Smooth muscle cell (in vitro differentiated cells): ENCODE data around the gene LDLRAD3. TPM values are rescaled to one million over a fixed set of nuclear protein-coding genes. Genes with fewer than 3 reads are reported as not detected.

Experiments used
- DNase-seq: peaks from one replicate; lab custom pipeline; 2025; ENCODE audit not compliant: unreplicated experiment; lab: John Stamatoyannopoulos, UW
- H2AFZ ChIP-seq: fragments of 200-600 bp; sonication (generic); 2 replicates; pipeline ENCODE4 v1.6.0; 2016; ENCODE audit warnings: antibody characterized with exemption, low read depth, mild to moderate bottlenecking
- H3F3A ChIP-seq: fragments of 200-600 bp; sonication (generic); 2 replicates; pipeline ENCODE4 v1.6.0; 2017; ENCODE audit warnings: antibody characterized with exemption, low read depth
- H3K27ac ChIP-seq: fragments of 200-600 bp; sonication (generic); 2 replicates; pipeline ENCODE4 v1.5.1; 2016; ENCODE audit warnings: low read depth, mild to moderate bottlenecking
- H3K27me3 ChIP-seq: fragments of 200-600 bp; sonication (generic); 2 replicates; pipeline ENCODE4 v1.6.1; 2016; ENCODE audit warnings: low read depth, mild to moderate bottlenecking
- H3K36me3 ChIP-seq: fragments of 200-600 bp; sonication (generic); 2 replicates; pipeline ENCODE4 v1.5.1; 2016; ENCODE audit warnings: low read depth
- H3K4me1 ChIP-seq: fragments of 200-600 bp; sonication (generic); 2 replicates; pipeline ENCODE4 v1.5.1; 2016; ENCODE audit warnings: low read depth
- H3K4me2 ChIP-seq: fragments of 200-600 bp; sonication (generic); 2 replicates; pipeline ENCODE4 v1.6.0; 2016; ENCODE audit warnings: mild to moderate bottlenecking
- H3K4me3 ChIP-seq: fragments of 200-600 bp; sonication (generic); 2 replicates; pipeline ENCODE4 v1.5.1; 2016; ENCODE audit warnings: mild to moderate bottlenecking
- H3K79me2 ChIP-seq: fragments of 200-600 bp; sonication (generic); 2 replicates; pipeline ENCODE4 v1.6.0; 2016; ENCODE audit warnings: low read depth, mild to moderate bottlenecking
- H3K9ac ChIP-seq: fragments of 200-600 bp; sonication (generic); 2 replicates; pipeline ENCODE4 v1.6.0; 2016; ENCODE audit warnings: low read depth
- H3K9me3 ChIP-seq: fragments of 200-600 bp; sonication (generic); replicated peaks from 2 replicates; pipeline ENCODE4 v1.5.1; 2016; ENCODE audit warnings: low read depth
- H4K20me1 ChIP-seq: fragments of 200-600 bp; sonication (generic); 2 replicates; pipeline ENCODE4 v1.6.0; 2016; ENCODE audit warnings: low read depth
- WGBS: methylation state at CpG from one replicate; pipeline ENCODE4 v1.1.7; 2016; ENCODE audit warnings: low lambda C conversion rate; 5-methylcytosine and 5-hydroxymethylcytosine counted together
- polyA plus RNA-seq: library from polyadenylated mRNA; unstranded; fragments of >200 nt; fragmentation: Nextera tagmentation; extraction: Ambion mirVana; gene quantifications from 2 replicates; pipeline ENCODE4 v1.2.1, GENCODE V29; 2016
- total RNA-seq: library from RNA; depleted of rRNA; stranded (reverse); fragments of >200 nt; gene quantifications from 2 replicates; pipeline ENCODE4 v1.2.3, GENCODE V29; 2014
- TF ChIP-seq, protein P1 (sequence below): fragments of 200-600 bp; sonication (generic); IDR thresholded peaks from 2 replicates; pipeline ENCODE4 v1.5.1; 2017; ENCODE audit warnings: borderline replicate concordance, mild to moderate bottlenecking, antibody characterized with exemption; ENCODE audit not compliant: insufficient read depth, poor library complexity, severe bottlenecking

The LDLRAD3 gene
- total and polyA plus RNA-seq, 2 experiments from 2014 or later = 6.1 to 10.0 TPM

DNA sequence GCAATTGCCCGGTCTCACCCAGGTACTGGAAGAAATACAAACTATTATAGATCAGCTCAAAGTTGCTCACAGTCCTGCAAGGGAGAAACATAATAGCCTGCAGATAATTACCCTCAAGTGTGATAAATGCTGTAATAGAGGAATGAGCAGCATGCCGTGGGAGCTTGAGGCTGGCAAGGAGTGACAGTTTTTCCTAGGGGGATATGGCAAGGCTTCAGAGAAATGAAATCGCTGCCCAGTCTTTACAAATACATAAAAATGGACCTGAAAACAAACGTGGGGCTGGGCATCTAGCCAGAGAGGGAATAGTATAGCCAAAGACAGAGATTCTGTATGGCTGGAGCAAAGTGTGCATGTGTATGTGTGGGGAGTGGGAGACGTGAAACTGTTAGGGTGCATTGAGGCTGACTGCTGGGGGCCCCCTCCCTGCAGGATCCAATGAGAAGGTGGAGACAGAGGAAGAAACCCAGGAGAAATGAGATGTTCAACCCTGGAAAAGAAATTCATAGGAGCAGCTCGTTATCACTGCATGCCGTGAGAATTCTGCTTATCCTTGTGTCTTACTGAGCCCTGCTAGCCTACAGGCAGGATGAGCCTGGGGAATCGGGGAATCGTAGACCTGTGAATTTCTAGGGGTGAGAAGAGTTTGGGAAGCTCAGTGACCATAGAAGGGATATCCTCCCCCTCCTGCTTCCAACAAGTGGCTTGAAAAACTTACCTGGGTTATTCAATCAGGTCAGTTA, 167.0 kb downstream of the LDLRAD3 start:
- peaks cover 2% of the 10 kb centered on the region for H3K9me3 ChIP-seq
- no peak overlapping the region for H2AFZ ChIP-seq
- H3K27ac ChIP-seq = no peak overlapping the region
- no peak overlapping the region for H3K4me3 ChIP-seq
- no peaks in the 10 kb centered on the region for H3F3A ChIP-seq
- TF ChIP-seq, protein P1, sequence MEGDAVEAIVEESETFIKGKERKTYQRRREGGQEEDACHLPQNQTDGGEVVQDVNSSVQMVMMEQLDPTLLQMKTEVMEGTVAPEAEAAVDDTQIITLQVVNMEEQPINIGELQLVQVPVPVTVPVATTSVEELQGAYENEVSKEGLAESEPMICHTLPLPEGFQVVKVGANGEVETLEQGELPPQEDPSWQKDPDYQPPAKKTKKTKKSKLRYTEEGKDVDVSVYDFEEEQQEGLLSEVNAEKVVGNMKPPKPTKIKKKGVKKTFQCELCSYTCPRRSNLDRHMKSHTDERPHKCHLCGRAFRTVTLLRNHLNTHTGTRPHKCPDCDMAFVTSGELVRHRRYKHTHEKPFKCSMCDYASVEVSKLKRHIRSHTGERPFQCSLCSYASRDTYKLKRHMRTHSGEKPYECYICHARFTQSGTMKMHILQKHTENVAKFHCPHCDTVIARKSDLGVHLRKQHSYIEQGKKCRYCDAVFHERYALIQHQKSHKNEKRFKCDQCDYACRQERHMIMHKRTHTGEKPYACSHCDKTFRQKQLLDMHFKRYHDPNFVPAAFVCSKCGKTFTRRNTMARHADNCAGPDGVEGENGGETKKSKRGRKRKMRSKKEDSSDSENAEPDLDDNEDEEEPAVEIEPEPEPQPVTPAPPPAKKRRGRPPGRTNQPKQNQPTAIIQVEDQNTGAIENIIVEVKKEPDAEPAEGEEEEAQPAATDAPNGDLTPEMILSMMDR = no peak
- WGBS = 70% methylated on average over 9 of the region's 9 CpGs
- H3K4me2 ChIP-seq = no peak overlapping the region
- H3K9ac ChIP-seq = no peak overlapping the region
- peaks cover 28% of the 10 kb centered on the region for H3K4me1 ChIP-seq
- no peaks in the 10 kb centered on the region for H3K36me3 ChIP-seq
- H4K20me1 ChIP-seq = no peaks in the 10 kb centered on the region
- no peaks in the 10 kb centered on the region for H3K79me2 ChIP-seq
- no peaks in the 10 kb centered on the region for H3K27me3 ChIP-seq
- no peak for DNase-seq

DNA sequence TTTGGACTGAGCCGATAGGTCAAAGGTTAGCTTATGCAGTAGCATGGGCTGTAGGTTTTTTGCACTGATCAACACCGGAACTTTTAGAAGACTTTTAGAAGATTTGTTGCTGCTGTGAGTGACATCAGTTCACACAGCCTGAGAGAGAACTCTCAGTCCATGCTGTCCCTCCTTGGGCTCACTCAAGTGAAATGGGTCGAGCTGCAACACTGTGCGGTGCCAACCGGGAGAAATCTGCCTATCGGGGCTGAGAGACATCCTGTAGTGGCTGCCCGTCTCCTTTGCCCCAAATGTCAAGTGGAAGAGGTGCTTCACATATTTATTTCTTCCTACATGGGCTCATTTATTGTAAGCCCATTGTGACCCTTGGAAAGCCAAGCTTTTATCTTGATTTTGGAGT, 170.2 kb downstream of the LDLRAD3 start:
- TF ChIP-seq, protein P1 = no peak
- Histone ChIP-seq H3K36me3 (no peaks in the 10 kb centered on the region), H3K4me3 (no peak overlapping the region), H3K79me2 (no peaks in the 10 kb centered on the region), H3K27ac (no peak overlapping the region), H4K20me1 (no peaks in the 10 kb centered on the region), H3F3A (no peaks in the 10 kb centered on the region), H3K4me1 (peaks cover 20% of the 10 kb centered on the region), H3K9ac (no peak overlapping the region), H3K27me3 (no peaks in the 10 kb centered on the region), H3K9me3 (peaks cover 2% of the 10 kb centered on the region), H2AFZ (no peak overlapping the region), H3K4me2 (no peak overlapping the region)
- no peak for DNase-seq
- WGBS = 97% methylated on average over 7 of the region's 7 CpGs

DNA sequence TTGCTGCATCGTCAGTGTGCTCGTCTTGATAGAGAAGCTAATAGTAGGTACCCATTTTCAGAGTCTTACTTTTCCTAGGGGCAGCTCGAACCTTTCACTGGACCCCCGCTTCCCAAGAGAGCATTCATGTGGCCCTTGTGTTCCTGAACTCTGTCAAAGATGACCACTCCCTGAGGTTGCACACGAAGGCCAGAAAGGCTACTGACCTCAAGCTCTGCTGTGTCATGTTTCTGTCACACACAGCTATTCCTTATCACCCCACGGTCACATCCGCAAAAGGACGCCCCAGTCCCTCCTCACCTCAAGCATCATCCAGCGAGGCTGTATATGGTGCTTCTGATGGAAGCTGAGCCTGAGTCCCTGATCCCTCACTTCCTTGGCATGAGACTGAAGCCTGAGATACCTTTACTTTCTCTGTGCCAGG, 171.5 kb downstream of the LDLRAD3 start:
- H3K27ac ChIP-seq = no peak overlapping the region
- 97% methylated on average over 9 of the region's 9 CpGs for WGBS
- H3K4me1 ChIP-seq = peaks cover 10% of the 10 kb centered on the region
- no peaks in the 10 kb centered on the region for H3K27me3 ChIP-seq
- TF ChIP-seq, protein P1 = no peak
- H3K4me2 ChIP-seq = no peak overlapping the region
- H3K36me3 ChIP-seq = no peaks in the 10 kb centered on the region
- H2AFZ ChIP-seq = no peak overlapping the region
- H3K79me2 ChIP-seq = no peaks in the 10 kb centered on the region
- H3K9me3 ChIP-seq = peaks cover 2% of the 10 kb centered on the region
- no peak overlapping the region for H3K4me3 ChIP-seq
- no peaks in the 10 kb centered on the region for H4K20me1 ChIP-seq
- H3F3A ChIP-seq = no peaks in the 10 kb centered on the region
- H3K9ac ChIP-seq = no peak overlapping the region
- DNase-seq = no peak

DNA sequence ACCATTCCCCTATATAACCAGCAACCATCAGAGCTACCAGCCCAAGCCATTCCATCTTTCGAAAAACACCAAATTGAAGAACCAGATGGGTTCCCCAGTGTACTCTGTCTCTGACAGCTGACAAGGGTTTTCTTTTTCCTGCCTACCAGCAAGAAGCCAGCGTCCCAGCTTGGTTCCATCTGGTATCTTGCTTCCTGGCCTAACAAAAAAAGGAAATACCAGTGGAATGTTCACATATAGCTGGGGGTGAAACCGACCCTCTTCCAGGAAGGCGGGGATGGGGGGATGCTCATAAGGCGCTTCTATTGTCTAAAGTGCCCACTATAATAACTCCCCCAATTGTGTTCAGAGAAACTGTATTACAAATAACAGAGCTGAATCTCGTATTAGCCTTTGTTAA, 172.3 kb downstream of the LDLRAD3 start:
- no peaks in the 10 kb centered on the region for H3F3A ChIP-seq
- H3K79me2 ChIP-seq = no peaks in the 10 kb centered on the region
- TF ChIP-seq, protein P1 = no peak
- no peak overlapping the region for H3K4me2 ChIP-seq
- 97% methylated on average over 6 of the region's 6 CpGs for WGBS
- H2AFZ ChIP-seq = no peak overlapping the region
- no peaks in the 10 kb centered on the region for H4K20me1 ChIP-seq
- peaks cover 3% of the 10 kb centered on the region for H3K4me1 ChIP-seq
- H3K9ac ChIP-seq = no peak overlapping the region
- DNase-seq = no peak
- no peaks in the 10 kb centered on the region for H3K27me3 ChIP-seq
- no peak overlapping the region for H3K4me3 ChIP-seq
- no peaks in the 10 kb centered on the region for H3K36me3 ChIP-seq
- H3K27ac ChIP-seq = no peak overlapping the region
- peaks cover 2% of the 10 kb centered on the region for H3K9me3 ChIP-seq
